Epithelial cell of prostate (primary cell): ENCODE measurements around the gene MED15.
A peak's percentile ranks its signal among the peaks of the same experiment; 100 is the strongest.
"Not testable (repeated sequence)": the region's sequence is repeated elsewhere in the genome, so short reads cannot be mapped to it uniquely, and the experiment has no call there.

Experiments
- DNase-seq: peaks from one replicate; pipeline ENCODE4 v3.0.0-alpha.2; 2011; ENCODE audit warnings: low read depth, low spot score
- H3K27ac ChIP-seq: fragments of 450-650 bp; 2 replicates; pipeline ENCODE4 v1.5.1; 2017; ENCODE audit warnings: mild to moderate bottlenecking

The MED15 gene

DNA sequence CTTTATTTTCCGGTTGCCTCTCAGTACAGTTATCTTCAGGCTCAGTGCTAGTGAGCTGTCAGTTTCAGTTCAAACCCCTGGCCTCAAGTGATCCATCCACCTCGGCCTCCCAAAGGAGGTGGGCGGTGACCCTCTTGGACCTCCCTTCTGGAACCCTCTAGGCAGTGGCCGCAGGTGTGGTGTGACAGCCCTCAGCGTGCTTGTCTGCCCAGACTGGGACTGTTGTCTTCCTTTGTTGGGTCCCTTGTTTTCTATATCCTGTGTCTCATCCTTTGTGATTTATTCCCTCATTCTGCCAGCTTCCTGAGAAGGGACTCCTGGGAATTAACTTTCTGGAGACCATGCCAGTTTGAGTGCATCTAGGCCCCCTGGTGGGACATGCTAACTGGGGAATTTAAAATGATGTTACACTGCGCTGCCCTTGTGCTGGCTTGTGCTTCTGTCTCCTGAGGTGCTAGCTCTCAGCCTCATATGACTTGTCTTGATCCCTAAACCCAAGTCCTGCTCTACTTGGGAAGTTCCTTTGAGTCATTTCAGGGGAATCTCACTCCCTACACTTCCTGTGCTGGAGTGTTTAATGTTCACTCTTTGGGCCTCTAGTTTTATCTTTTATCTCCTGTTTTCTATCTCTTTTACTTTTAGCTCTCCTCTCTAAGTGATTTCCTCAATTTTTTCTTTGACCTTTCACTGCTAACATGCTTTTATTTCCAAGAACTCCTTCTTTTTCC, 19.4 kb downstream of the MED15 start:
- peak overlapping the region; percentile 98 for H3K27ac ChIP-seq
- no peak for DNase-seq

DNA sequence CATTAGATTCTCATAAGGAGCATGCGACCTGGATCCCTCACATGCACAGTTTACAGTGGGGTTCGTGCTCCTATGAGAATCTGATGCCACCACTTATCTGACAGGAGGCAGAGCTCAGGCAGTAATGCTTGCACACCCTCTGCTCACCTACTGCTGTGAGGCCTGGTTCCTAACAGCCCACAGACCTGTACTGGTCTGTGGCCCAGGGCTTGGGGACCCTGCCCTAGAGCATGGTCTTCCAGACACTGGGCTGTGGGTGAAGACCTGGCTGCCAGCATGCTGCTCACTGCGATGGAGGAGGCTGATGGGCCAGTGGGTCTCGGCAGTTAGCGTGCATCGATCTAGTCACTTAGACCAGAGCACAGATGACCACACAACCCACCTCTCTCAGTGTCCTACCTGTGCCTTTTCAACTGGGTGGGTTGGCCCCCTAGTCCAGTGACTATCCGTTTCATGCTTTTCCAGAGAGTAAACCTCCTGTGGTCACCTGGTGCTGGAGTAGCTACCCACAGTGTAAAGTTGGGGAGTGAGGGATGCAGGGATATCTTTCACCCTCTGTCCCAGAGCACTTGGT, 21.1 kb downstream of the MED15 start:
- peak overlapping the region; percentile 98 for H3K27ac ChIP-seq
- no peak for DNase-seq

DNA sequence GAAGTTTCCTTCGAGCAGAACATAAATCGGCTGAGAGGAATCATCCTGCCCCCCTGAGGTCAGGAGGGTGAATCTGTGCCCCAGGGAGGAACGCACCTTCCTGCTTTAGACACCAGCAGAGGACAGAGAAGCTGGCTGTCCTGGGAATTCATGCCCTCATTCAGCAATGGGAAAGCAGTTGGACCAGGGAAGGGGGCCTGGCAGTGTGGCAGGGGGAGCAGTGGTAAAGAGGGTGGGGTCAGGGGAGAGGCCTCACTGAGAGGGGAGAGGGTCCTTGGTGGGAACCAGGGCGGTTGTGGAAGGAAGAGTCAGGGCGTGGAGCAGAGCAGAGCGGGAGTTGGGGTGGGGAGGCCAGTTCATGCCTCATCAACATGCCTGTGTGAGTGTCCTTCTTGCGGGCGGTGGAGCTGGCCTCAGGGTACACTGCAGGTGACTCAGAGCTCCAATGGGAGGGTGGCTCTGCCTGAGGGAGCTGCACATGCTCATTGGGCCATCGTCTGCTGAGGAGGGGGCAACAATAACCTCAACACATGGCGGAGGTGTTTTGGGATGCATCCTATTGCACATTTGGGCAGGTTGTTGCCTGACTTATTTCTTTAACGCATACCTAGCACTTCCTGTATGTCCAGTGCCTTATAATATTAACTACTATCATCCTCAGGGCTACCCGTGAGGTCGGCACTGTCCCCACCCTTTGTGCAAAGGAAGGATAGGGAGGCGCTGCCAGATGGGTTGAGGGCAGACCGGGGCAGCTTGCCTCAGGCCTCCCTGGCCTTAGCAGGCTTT, 23.2 kb downstream of the MED15 start:
- peak; percentile 86 for DNase-seq
- peak overlapping the region; percentile 98 for H3K27ac ChIP-seq

DNA sequence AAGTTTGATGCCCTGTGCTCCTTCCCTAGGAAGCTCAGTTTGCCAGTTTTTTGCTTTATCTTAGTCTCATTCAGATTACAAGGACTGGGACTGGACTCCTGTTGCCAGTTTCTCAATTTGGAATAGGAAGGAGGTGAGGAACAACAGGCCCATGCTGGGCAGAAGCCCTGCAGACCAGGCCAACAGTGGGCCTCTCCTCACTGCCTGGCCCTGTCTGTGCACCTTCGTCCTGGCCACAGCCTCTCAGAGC, 23.7 kb downstream of the MED15 start:
- DNase-seq: no peak
- peak overlapping the region; percentile 98 for H3K27ac ChIP-seq

DNA sequence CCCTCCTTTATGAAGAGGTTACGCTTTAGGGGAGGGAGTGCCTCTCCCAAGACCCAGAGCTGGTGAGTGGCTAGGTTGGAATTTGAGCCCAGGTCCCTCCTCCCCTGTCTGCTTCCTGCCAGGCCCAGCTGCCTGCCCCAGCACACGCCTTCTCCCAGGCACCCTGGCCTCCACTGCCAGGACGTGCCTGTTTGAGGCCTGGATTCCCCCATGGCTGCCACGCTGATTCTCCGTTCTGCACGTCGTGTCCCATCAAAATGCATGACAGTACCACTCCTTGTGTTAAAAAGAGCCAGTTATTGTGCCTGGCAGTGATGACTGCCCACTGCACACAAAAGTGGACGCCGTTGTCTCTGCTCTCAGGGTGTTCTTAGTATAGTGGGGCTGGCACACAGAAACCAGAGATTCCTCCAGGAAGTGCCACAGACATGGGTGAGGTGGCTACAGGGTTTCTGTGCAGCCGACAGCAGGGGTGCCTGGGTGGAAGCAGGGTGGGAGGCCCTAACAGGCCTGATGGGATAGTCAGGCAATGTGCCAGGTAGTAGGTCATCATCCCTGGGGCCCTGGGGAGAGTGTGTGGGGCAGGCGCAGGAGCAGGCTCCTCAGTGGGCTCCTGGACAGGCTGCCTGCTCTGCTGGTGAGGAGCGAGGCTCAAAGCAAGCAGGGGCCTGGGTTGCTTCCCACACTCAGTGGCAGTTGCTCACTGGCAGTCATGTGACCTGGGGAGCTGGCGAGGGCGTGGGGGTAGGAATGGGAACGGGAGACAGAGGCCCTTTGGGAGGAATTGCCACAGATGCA, 24.2 kb downstream of the MED15 start:
- H3K27ac ChIP-seq: peak overlapping the region; percentile 98
- peak; percentile 87 for DNase-seq

DNA sequence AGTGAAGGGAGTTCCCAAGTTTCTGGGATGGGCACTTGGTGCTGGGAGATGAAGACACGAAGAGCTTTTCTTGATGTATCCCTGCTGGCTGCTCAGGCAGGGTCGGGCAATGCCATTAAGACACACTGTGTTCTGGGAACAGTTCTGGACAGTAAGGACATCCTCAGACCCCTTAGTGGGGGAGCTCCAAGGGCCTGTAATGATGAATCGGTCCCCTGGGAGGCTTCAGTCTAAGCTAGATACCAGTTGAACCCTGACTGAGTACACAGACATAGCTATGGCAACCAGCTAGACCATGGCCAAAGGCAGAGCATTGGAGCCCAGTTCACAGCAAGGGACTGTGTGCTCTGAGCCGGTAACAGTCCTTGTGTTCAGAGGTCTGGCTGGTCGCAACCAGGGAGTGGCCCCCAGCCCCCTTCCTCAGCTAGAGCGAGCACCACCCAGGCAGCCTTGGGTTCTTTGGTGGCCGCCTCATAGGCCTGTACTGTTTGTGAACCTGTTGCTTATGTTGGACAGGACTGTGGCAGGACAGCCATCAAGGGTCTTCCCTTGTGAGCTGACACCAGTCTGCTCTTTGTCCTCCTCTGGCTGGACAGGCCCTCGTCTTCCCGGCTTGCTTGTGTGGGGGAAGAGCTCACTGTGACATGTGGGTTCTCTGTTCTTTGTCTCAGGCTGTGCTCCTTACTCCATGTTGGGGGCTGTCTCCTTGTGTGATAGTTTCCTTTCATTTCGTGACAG, 25.0 kb downstream of the MED15 start:
- H3K27ac ChIP-seq: peak overlapping the region; percentile 98
- DNase-seq: no peak

DNA sequence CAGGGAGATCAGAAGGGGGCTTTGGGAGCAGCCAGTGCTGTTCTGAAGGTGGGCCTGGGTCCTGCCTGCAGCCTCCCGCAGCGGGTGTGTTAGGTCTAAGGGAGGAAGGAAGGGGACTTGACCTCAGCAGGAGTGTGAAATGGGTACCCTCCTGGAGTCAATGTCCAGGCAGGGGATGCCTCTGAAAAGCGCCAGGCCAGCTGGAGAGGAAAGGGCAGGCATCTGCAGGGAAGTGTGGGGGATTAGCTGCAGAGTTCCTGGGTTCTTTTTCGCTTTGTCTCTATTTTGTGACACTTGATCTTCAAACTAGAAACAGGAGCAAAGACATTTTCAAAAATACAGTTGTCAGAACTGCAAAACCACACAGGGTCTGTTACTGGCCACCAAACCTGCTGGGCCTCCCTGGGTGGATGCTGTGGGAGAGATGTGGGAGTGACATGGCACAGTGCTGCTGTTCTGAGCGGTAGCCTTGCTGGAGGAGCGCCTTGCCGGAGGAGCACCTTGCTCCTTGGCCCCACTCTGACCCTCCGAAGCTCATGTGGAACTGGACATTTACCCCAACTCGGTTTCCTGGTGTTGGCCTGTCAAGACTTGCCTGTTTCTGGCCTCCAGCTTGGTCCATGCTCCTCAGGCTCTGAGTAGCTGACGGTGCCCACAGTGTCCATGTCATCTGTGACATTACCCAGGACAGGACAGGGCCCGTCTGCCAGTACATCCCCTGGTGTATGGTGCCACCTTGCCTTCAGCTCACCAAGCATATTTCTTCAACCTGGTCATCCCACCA, 25.9 kb downstream of the MED15 start:
- no peak for DNase-seq
- peak overlapping the region; percentile 98 for H3K27ac ChIP-seq

DNA sequence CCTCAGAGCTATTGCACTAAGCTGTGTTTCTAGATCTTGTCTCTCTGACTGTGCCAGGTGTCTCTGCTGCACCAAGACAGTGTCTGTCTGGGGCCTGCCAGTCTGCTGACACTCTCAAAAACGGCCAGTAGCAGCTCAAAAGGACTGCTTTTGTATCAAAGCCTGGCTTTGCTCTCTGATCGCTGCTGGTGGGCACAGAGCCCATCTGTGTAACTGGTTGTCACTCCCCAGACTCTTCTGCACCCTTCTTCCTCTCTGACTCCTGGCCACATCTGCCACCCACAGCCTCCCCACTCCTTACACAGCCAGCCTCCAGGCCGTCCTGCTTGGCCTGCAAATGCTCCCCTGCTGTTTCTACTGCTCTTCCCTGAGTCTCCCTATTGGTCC, 26.5 kb downstream of the MED15 start:
- H3K27ac ChIP-seq: peak overlapping the region; percentile 98
- DNase-seq: no peak

DNA sequence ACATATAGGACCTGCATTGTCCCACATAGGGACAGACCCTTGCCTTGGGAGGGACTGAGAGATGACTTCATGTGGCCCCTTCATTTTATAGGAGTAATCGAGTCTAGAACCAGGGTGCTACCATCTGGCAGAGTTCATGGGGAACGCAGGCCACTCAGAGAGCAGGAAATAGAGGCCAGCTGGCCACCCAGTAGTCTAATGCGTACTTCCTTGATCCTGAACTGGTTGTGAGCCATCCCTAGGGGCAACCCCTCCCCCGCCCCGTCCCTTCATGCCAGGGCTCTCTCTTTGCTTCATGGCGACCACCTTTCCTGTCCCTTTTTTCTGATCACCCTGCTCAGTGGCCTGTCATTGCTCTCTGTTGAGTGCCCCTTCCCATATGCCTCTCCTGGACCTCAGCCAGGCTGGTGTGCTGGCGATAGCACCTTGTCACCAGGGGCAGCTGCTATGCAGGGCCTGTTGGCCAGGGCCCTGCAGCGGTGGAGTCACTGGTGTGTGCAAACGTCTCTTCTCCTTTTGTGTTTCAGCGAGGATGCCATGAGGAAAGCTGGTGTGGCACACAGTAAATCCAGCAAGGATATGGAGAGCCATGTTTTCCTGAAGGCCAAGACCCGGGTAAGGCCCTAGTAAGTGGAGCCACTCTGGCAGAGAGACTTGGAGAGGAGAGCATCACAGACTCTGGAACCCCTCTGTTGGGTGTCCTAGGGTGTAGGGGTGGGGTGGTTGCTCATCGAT, 29.3 kb downstream of the MED15 start:
- H3K27ac ChIP-seq: peak overlapping the region; percentile 5
- DNase-seq: no peak

DNA sequence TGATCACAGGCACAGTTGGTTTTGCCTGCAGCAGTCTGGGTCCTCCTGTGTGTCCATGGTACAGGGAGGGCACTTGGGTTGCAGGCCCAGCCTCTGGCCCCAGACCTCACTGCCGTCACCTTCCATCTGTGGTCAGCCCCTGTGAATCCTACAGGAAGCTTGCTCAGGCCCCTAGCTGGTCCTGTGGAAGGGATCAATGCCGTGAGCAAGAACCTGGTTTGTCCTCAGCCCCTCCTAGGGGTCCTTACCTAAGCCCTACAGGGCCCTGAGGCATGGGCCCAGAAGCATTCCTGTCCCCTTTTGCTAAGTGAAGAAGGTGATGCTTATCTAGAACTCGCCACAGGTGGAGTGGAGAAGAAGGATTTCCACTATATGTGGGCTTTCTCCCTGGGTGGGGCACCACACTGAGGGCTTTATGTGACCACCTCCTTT, 29.9 kb downstream of the MED15 start:
- no peak overlapping the region for H3K27ac ChIP-seq

DNA sequence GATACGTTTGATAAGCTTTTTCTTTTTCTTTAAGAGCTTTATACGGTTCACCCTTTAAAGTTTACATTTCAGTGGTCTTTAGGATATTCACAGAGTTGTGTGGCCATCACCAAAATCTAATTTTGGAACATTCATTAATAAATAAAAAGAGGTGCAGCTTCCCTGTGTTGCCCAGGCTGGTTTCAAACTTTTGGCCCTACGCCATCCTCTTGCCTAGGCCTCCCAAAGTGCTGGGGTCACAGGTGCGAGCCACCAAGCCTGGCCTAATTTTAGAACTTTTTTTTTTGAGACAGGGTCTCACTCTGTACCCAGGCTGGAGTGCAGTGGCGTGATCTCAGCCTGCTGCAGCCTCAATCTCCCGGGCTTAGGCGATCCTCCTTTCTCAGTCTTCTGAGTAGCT, 30.6 kb downstream of the MED15 start:
- no peak overlapping the region for H3K27ac ChIP-seq
- DNase-seq: no peak

More for the DNA sequence above, 29.9 kb downstream of the MED15 start:
- no peak for DNase-seq

DNA sequence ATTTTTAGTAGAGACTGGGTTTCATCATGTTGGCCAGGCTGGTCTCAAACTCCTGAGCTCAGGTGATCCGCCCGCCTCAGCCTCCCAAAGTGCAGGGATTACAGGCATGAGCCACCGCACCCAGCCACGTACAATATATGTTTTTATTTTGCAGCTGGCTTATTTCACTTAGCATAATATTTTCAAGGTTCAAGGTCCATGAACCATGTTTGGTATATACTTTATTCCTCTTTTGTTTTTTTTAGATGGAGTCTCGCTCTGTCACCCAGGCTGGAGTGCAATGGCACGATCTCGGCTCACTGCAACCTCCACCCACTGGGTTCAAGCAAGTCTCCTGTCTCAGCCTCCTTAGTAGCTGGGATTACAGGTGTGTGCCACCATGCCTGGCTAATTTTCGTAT, 31.5 kb downstream of the MED15 start:
- H3K27ac ChIP-seq, DNase-seq: not testable (repeated sequence)

DNA sequence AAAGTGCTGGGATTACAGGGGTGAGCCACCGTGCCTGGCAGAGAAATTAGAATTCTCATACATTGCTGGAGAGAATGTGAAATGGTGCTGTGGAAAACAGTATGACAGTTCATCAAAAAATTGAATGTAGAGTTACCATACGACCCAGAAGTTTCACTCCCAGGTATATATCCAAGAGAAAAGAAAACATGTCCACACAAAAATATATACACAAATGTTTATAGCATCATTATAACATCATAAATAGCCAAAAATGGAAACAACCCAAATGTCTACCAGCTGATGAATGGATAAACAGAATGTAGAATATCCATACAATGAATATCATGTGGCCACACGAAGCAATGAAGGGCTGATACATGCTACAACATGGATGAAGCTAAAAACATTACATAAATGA, 34.6 kb downstream of the MED15 start:
- no peak overlapping the region for H3K27ac ChIP-seq
- no peak for DNase-seq

DNA sequence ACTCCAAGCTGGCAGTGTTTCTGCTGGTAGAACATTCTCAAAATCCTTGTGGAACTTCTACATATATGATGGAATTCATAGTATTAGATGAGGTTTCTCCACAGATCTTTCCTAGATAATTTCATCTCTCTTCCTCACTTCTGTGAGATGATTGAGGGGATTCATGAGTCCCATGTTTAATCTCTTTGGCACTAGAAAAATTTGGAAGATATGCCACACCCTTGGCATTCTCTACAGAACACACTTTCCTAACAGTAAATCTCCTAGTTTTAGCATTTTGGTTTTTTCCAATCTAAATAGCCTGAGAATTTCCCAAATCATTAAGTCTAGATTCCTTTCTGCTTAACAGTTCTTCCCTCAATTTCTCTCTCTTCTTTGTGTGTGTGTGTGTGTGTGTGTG, 35.3 kb downstream of the MED15 start:
- DNase-seq: no peak
- no peak overlapping the region for H3K27ac ChIP-seq

DNA sequence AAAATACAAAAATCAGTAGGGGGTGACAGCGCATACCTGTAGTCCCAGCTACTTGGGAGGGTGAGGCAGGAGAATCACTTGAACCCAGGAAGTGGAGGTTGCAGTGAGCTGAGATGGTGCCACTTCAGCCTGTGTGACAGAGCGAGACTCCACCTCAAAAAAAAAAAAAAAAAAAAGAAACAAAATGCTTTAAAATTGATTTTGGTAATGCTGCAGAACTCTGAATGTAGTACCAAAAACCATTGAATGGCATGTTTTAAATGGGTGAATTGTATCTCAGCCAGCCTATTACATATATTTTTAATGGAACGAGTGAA, 37.9 kb downstream of the MED15 start:
- not testable (repeated sequence) for H3K27ac ChIP-seq, DNase-seq

DNA sequence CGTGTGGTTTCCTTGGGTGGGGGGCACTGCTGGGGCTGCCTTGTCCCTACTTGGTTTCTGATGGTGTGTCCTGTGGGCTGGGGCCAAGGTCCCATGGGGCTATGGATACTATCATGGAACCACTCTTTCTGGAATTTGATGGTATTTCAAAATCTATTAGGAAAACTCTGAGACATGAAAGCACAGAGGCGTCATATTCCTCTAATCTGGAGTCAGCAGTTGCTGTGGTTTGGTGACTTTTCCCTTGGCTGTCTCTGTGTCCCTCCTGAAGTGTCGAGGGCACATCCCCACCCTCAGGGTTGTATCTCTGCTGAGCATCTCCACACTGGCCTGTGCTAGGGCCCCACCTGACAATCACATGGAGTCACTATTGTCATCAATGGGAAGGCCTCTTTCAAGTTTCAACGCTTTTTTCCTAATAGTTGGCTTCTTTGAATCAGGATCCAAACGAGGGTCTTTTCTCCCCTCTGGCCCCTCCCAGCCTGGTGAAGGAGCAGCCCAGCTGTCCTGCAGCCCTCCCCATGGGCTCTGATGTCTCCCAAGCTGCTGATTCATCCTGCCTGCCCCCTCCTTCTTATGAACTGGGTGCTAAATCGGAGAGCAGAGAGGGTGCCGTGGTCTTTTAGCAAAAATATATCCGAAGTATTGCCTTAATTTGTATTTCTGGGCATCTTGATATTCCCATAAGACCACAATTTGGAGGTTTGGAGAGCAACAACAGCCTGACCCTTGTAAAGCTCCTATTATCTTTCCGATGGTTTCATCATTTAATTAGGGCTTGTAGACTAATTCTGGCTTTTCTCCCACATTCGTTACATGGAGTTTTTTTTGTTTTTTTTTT, 38.5 kb downstream of the MED15 start:
- no peak for DNase-seq
- no peak overlapping the region for H3K27ac ChIP-seq

DNA sequence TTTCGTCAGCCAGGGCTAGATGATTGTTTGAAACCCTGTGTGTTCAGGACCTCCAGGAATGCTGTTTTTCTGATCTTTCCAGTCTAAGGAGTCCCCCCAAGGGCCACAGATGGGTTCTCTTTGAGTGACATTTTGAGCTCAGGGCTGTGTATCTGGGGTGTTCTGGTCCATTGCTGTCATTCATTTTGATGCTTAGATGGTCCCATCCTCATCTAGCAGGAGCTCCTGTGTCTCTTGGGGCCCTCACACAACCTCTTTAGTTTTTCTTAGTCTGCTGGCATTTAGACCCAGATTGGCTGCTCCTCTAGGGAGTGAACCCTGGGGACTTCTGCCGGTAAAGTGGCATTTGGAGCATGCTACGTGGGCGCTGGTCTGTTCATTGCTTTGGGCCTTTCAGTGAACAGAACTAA, 39.1 kb downstream of the MED15 start:
- no peak overlapping the region for H3K27ac ChIP-seq
- no peak for DNase-seq

DNA sequence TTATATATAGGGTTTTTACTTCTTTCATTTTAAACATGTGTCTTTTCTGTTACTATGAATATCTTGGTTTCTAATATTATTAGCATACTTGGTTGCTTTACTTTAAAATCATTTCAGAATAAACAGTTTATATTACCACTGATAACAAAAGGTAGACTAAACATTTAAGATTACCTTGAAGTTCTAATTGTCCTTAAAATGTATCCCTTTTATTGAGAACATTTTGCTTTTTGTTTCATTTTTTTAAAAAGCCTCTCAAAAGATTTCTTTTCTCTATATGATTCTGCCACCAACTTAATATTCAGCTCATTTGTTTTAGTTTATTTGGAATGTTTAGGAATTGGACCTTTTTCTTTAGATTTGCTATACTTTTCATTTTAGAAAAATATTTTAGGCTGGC, 39.6 kb downstream of the MED15 start:
- H3K27ac ChIP-seq: no peak overlapping the region
- no peak for DNase-seq
